Forelimb muscle (tissue), 1 donor: ENCODE measurements around the gene B9D2. TPM values are rescaled to one million over a fixed set of nuclear protein-coding genes. Genes with fewer than 3 reads are reported as not detected.

Experiments used
- DNase-seq: peaks from one replicate; pipeline ENCODE4 v3.0.0-alpha.2; 2013; ENCODE audit warnings: low read depth
- polyA plus RNA-seq: library from polyadenylated mRNA; unstranded; fragments of 120-200 nt; gene quantifications from one replicate; pipeline ENCODE4 v1.2.1, GENCODE V29; 2013; ENCODE audit not compliant: insufficient read length

The B9D2 gene
- polyA plus RNA-seq, 1 donor, result 2.8 TPM

- DNase-seq, result no peak
Observed at GRCh38 chr19:41309180-41310032, 54.5 kb downstream of the B9D2 start.

DNA sequence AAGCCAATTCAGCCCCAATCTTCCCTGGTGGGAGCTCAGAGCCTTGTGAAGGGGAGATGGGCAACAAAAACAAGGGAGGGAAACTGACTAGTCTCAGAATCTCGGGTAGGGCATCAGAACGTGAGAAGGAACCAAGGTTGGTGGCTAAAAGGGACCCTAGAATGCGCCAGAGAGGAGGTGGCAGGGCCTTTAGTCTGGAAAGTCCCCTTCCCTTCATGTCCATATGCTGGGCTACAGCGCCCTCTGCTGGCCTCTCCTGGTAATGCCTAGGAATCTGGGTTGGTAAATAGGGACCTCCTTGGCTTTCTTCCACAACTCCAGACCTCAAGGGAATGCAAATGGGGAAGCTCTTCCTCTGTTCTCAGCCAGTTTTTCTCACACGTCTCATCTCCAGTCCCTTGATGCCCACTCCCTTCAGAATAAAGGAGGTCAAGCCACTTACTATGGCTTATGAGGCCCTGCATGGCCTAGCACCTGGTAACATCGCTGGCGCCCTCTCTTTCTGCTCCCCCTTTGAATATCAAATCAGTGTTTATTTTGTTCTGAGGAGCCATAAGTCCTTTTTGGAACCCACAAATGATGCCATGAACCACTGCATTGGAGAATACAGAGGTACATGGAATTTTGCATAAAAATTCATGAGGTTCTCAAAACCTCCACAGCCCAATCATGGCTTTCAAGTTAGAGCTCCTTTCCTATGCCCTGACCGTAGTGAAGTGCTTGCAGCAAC, 55.3 kb downstream of the B9D2 start:
- peak; percentile 73 for DNase-seq

DNA sequence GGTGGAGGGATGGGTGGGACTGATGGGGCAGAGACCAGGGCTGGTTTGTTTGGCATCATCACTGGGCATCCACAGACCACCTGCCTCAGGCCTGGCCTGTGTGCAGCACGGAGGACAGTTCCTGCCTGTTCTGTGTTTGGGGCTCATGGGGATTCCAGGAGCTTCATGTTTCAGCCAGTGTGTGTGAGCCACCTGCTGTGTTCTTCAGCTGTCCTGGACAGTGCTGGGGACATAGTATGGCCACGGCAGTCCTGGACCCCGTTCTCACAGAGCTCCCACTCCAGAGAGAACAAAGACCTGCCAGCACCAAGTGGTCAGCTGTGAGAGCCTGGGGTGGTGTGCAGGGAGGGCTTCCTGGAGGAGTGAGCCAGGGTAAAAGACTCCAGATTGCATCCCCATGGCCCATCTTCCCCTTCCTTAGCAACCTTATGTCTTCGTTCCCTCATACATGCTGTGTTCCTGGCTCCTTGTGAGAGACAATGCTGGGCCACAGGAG, 55.9 kb downstream of the B9D2 start:
- no peak for DNase-seq

- DNase-seq, result no peak
Observed at GRCh38 chr19:41307090-41307875, 56.7 kb downstream of the B9D2 start.

- DNase-seq, result no peak
Observed at GRCh38 chr19:41305927-41306793, 57.8 kb downstream of the B9D2 start.

GRCh38 chr19:41304706-41305483, 59.1 kb downstream of the B9D2 start:
- DNase-seq, result no peak

Other genes starting within 250 kb of the B9D2 start
- not detected for gene CYP2F1, start 249.7 kb downstream of the B9D2 start, polyA plus RNA-seq
- 0.29 TPM for gene CYP2S1, start 170.9 kb downstream of the B9D2 start, polyA plus RNA-seq
- 28.7 TPM for gene AXL, start 144.9 kb downstream of the B9D2 start, polyA plus RNA-seq
- 145 TPM for gene HNRNPUL1, start 99.8 kb downstream of the B9D2 start, polyA plus RNA-seq
- 37.3 TPM for gene CCDC97, start 54.0 kb downstream of the B9D2 start, polyA plus RNA-seq
- gene TGFB1, start 10.2 kb downstream of the B9D2 start, polyA plus RNA-seq, result 19.6 TPM
- gene TMEM91, start 12.4 kb upstream of the B9D2 start, polyA plus RNA-seq, result 6.6 TPM
- 17.0 TPM for gene EXOSC5, start 33.2 kb upstream of the B9D2 start, polyA plus RNA-seq
- gene BCKDHA, start 33.7 kb upstream of the B9D2 start, polyA plus RNA-seq, result 28.8 TPM
- 1.8 TPM for gene B3GNT8, start 63.2 kb upstream of the B9D2 start, polyA plus RNA-seq
- gene DMAC2, start 75.8 kb upstream of the B9D2 start, polyA plus RNA-seq, result 42.9 TPM
- 0.19 TPM for gene ERICH4, start 79.0 kb upstream of the B9D2 start, polyA plus RNA-seq
- gene CEACAM21, start 212.0 kb upstream of the B9D2 start, polyA plus RNA-seq, result 0.82 TPM